Measurements from ENCODE around the gene DSCAM.

DSCAM gene

DNA sequence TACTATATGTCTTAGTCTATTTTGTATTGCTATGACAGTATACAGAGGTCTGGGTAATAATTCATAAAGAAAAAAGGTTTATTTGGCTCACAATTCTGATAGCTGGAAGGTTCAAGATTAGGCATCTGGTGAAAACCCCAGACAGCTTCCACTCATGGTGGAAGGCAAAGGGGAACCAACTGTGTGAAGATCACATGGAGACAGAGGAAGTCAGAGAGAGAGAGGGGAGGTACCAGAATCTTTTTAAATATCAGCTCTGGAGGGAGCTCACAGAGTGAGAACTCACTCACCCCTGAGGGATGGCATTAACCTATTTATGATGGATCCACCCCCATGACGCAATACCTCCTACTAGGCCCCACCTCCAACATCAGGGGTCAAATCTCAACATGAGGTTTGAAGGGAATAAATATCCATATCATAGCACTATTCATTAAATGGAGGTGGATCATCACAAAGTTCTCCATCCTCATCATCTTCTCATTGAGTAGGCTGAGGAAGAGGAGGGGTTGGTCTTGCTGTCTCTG, 290.5 kb downstream of the DSCAM start:
- no peak for DNase-seq (ENCODE audit: low read depth in 4 of 4, low spot score in 1 of 4)

DNA sequence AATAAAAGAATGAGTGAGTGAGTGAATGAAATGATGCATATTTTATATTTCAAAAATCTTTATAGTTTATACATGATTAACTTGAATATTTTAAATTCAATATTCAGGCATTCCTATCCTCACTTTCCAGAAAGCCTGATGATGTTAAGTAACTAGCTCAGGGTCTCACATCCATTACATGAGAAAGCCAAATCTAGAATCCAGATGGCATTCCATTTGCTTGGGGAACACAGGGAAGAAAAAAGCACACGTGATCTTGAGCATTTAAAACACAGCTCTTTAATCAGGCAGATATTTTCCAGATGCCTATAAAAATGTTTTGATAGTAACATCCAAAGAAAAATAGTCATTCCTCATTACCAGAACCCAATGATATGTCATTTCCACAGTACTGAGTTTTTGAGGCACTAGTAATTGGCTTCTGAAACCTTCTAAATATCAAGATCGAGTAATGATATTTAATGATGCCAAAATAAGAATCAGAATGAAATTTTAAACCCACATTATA, 291.9 kb downstream of the DSCAM start:
- no peak for DNase-seq (ENCODE audit: low read depth in 4 of 4, low spot score in 1 of 4)

DNA sequence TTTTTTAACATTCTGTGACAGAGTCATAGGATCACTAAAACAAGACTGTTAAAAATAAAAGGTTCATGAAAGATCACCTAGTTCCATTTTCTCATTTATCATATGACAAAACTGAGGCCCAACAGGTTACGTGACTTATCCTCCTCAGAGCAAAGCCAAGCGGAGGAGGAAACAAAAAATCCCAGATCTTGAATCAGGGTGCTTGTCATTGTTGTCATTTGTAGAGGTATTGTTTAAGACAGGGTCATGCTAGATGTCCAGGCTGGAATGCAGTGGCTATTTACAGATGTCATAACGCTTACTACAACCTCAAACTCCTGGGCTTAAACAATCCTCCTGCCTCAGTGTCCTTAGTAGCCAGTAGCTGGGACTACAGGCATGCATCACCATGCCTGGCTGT, 293.2 kb downstream of the DSCAM start:
- no peak for DNase-seq (ENCODE audit: low read depth in 4 of 4, low spot score in 1 of 4)

DNA sequence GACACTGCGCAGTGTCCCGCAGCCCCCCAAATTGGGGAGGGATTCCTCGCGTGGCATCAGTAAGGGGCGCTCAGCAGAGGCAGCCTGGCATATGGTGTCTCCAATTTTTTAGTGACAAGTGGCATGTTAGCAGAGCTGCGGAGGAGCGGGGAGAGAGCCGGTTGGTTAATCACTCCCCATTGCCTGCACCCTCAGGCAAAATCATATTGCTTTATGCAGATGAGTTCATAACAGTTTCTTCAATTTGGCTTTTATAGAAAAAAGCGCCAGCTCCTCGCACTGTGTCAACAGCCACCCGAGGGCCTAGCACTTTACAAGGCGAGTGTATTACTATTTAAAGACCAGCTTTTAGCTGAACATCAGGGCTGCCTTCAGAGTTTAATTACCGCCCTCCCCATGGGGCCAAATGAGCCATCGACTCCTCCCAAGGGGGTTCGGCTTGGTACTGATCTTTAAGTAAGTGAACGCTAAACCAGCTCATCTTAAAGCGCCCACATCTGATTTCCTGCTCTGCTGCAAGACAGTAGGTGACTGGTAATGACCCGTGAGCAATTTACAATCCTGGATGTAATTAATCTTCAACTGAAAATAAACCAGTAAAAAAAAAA, 298.9 kb downstream of the DSCAM start:
- DNase-seq (ENCODE audit: low read depth in 4 of 4, low spot score in 1 of 4): no peak

DNA sequence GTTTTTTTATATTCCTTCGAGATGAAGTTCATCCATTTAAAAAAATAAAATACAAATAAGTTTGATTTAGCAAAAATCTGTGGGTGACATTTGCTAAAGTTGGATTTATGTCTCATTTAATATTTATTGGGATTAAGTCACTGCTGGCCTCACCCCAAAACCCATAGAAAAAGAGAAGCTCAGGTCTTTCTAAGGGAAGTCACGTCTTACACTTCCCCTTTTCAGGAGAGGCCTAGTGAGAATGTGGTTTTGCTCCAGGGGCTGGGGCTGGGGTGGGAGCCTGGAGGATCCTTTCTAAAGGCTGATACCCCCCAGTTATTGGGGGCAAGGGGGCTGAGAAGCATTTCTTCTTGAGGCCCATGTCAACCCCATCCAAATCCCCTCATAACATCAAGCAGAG, 300.3 kb downstream of the DSCAM start:
- no peak for DNase-seq (ENCODE audit: low read depth in 4 of 4, low spot score in 1 of 4)

DNA sequence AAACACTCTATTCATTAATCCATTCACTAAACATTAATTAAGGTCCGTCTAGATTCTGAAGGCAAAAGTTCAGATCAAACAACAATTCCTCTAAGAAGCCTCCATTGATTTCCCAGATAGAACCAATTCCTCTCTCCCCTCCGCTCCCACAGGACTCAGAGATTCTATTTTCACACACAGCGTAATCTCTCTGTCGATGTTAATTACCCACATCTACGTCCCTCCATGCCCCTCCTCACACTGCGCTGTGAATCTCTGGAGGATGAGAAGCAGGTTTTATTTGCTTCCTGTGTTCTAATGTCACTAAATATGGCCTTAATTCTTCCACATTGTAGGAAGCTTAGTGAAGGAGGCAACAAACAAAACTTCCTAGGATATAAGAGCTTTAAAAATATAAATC, 306.7 kb downstream of the DSCAM start:
- DNase-seq (ENCODE audit: low read depth in 4 of 4, low spot score in 1 of 4): no peak

DNA sequence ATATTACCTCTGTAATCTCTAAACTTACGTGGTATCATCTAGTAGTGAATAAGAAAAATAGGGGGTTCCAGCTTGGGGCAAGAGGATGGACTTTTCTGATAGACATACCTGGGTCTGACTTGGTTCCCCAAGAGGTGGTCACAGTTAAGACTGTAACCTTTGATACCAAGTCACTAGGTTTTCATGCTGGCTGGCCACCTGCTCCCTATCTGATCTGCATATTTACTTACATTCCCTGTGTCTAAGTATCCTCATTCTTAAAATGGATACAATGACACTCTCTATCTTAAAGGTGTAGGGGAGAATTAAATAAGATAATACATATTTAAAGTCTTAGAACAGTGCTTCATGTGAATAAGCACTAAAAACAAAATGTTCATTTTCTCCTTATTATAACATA, 312.1 kb downstream of the DSCAM start:
- no peak for DNase-seq (ENCODE audit: low read depth in 4 of 4, low spot score in 1 of 4)

DNA sequence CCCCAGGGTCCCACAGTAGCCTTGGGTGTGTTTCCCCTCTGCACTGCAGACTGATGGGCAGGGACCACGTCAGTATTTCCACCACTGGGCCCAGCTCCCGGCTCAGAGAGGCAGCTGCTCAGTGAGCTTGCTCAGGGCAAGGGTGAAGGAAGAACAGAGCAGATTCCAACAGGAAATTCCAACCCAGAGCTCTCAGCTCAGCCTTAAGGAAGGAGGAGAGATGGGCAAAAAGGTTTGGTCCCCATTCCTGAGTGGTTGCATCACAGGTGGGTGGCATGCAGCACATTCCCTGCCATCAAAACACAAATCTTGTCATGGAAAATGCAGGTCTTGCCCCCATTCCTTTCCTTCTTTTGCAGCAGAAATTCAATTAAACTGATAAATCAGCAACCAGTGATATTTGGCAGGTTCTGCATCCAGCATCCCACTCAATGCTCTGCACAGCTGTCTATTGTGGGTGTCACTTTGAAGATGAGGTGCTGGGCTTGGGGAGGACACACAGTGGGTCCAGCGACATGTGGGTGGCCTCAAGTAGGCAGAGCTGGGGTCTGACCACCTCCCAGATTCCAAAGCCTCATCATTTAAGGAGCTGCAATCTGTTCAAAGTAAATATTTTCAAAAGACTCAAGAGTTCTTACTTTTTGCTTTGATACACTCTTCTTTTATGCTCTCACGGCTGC, 315.4 kb downstream of the DSCAM start:
- no peak for DNase-seq (ENCODE audit: low read depth in 4 of 4, low spot score in 1 of 4)

DNA sequence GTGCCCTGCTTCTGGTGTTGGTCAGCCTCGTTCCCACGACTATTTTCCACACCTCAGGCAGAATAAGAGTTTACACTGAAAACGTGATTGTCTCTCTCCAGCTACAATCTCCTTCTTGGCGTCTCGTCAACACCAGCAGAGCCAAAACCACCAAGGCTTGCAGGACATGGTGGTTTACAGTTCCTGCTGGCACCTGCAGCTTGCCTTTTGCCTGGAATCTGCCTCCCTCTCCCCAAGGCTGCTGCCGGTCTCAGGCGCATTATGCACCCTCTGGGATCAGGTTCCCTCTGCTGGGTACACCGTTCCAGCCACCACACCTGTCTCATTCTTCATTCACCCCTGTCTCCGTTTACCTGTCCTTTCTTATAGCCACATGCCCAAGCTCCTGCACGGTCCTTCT, 315.9 kb downstream of the DSCAM start:
- DNase-seq (ENCODE audit: low read depth in 4 of 4, low spot score in 1 of 4): no peak

DNA sequence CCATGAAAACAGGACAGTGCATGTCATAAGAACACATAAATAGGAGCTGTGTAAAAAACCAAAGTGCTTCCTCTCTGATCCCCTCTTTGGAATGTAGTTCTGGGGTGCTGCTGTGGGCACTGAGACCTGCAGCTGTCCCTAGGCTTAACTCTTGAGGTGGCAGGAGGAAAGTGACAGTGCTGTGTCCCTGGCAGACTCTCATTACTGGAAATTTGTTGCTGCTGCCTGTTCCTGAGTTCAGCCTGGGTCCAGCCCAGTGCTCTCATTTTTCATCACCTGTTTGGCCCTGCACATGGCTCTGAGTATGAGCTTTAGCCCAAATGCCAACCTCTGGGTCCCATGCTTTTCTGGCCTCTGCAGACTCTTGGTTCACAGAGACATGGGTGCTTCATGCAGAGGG, 329.3 kb downstream of the DSCAM start:
- DNase-seq (ENCODE audit: low read depth in 4 of 4, low spot score in 1 of 4): no peak

DNA sequence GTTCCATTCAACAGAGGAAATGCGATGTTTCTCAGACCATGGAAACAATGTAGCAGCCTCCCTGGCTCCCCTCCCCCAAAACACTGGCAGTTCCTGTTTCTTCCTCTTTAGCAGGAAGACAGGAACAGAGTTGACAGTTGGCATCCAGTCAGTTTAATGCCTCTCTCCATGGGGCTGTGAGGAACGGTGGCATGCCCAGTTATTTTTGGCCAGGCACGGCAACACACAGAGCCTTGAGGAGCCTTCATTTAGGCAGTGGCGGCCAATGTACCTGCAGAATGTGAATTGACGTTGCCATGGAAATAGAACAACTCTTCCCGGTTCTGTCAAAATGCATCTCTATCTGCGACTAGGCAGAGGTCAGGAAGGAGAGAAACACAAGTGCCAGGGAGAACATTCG, 330.6 kb downstream of the DSCAM start:
- no peak for DNase-seq (ENCODE audit: low read depth in 4 of 4, low spot score in 1 of 4)

DNA sequence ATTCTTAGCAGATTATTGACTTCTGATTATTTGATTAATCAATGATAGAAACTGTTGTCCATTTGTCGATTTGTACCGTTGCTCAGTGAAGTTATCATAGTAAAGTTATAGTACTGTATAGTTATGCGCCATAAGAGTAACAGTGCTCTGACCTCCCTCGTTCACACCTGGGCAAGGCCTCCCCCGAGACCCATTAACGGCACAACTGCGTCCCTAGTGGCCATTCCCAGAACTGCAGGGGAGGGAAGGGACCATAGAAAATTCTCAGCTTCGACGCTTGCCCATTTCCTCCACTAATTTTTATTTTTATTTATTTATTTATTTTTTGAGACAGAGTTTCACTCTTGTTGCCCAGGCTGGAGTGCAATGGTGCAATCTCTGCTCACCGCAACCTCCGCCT, 334.4 kb downstream of the DSCAM start:
- DNase-seq (ENCODE audit: low read depth in 4 of 4, low spot score in 1 of 4): no peak

DNA sequence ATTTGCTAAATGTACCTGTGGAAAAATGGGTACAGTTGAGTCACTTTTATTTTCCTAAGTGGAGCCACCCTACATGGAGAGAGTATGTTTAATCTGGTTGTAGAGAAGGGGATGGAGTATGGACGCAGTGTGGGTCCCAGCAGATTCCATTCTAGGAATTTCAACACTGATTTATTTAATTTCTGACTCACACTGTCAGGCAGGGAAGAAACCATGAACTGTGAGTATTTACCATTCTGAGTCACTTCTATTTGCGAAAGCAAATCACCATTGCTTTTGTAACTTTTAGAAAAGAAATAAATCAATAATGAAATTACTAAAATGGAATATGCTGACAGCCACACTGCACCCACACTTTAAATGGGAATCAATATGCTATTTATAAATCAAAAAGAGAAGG, 339.0 kb downstream of the DSCAM start:
- no peak for DNase-seq (ENCODE audit: low read depth in 4 of 4, low spot score in 1 of 4)

DNA sequence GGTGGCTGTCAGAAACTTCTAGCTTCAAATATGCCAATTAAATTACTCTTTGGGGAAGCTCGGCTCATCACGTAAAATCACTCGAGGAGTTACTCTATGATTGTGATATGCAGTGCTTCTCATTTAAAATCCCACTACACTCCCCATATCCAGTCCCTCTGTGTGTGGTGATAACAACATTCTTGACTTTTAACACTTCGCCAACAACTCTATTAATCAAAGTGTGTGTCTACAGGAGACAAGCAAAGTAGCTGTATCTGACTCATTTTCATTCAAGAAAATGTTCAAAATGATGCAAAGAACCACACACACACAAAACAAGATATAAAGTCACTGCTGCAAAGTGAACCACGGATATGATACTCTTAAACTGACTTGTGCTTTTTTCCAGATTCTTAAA, 341.3 kb downstream of the DSCAM start:
- DNase-seq (ENCODE audit: low read depth in 4 of 4, low spot score in 1 of 4): no peak

DNA sequence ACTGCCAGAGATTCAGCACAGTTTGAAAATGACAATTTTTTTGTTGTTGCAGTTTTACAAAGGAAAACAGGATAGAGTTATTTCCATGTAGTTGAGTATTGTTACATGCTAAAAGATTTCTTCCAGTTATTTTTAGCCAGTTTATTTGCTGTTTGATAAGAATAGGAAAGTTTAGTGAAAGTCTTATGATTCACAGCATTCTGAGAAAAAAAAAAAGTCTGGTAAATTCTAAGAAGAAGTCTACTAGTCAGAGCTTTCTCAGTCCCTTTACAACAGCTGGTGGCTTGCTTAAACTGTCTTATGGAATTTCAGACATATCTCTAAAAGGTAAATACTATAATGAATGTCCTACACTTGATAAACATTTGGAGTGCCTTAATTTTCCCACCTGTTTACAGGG, 341.7 kb downstream of the DSCAM start:
- no peak for DNase-seq (ENCODE audit: low read depth in 4 of 4, low spot score in 1 of 4)

DNA sequence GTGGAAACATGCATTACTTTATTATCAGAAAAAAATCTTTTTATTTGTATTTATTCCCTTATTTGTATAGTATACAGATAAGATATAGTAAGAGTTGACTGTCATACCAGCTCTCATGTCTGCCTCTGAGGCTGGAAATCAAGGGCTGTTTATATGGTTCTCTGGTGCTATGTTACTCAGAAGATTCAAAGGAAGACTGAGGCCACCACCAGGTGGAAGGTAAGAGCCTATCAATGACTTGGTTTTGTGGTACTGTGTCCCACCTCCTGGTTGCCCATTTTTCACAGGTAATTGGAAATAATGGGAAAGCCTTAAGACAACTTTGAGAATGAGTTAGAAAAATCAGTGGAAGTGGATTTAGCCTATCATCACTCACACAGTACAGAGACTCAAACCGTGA, 342.1 kb downstream of the DSCAM start:
- DNase-seq (ENCODE audit: low read depth in 4 of 4, low spot score in 1 of 4): no peak

DNA sequence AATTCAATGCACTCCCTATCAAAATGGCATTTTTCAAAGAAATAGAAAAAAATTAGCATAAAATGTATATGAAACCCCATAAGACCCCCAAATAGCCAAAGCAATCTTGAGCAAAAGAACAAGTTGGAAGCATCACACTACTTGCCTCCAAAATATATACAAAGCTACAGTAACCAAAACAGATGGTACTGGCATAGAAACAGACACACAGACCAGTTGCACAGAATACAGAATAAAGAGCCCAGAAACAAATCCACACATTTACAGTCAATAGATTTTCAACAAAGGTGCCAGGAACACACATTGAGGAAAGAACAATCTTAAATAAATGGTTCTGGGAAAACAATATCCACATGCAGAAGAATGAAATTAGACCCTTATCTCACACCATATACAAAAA, 350.8 kb downstream of the DSCAM start:
- no peak for DNase-seq (ENCODE audit: low read depth in 4 of 4, low spot score in 1 of 4)

DNA sequence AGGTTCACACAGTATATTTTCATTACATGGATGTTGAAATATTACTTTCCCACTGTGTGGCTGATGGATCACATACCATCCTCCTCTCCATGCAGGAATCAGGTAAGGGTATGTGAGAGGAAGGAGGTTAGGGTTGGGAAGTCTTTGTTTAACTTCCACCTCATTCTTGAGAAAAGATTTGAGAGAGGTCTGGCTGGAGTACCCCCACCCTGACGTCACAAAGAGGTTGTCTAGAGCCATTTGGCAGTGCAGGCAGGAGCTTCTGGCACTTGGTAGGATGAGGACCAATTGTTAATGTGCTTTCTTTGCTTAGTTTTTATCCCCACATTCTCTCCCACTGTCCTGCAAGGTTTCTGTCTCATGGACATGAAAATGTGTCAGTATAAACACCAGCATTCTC, 356.6 kb downstream of the DSCAM start:
- DNase-seq (ENCODE audit: low read depth in 4 of 4, low spot score in 1 of 4): no peak

DNA sequence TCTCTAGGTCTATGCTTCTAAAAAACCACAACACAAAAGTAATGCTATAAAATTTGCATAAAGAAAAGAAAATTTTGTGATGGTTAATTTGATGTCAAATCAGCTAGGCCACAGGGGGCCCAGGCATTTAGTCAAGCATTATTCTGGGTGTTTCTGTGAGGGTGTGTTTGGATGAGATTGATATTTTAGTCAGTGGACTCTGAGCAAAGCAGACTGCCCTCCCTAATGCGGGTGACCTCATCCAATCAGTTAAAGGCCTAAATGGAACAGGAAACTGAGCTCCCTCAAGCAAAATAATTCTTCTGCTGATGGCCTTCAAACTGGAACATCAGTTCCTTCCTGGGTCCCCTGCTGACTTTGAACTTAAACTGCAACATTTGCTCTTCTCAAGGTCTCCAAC, 358.0 kb downstream of the DSCAM start:
- no peak for DNase-seq (ENCODE audit: low read depth in 4 of 4, low spot score in 1 of 4)

DNA sequence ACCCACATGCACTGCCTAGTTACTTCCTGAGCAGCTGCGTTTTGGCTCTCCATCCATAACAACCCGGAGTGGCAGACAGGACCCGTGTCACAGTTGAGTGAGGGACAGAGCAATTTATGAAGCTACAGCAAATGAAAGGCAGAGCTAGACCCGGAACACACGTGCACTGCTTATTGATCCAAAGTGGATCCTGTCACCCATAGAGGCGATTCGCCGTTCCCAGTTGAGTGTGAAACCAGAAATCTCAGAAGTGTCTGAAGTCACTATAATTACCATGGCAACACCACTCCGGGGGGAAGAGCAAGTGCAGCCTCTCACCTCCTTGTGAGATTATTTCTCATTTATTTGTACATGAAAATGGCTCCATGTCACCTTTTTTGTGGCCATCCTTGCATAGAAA, 365.2 kb downstream of the DSCAM start:
- DNase-seq (ENCODE audit: low read depth in 4 of 4, low spot score in 1 of 4): no peak

DNA sequence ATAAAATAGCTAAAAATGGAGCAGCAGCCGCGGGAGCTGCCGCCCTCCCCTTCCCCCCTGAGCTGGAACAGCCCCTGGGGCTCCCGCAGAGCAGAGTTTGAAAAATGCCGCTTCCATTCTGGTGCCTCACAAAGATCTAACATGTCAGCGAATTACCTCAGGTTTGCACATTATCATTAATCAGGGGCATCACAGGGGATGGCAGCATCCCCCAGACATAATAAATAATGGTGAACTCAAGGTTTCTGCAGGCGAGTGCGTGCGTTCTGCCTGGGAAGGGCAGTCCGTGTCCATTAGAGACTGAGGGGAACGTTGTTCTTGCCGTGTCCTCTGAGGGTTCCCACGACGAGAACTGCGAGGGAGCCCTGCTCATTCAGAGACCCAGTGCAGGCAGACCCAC, 372.4 kb downstream of the DSCAM start:
- no peak for DNase-seq (ENCODE audit: low read depth in 4 of 4, low spot score in 1 of 4)

DNA sequence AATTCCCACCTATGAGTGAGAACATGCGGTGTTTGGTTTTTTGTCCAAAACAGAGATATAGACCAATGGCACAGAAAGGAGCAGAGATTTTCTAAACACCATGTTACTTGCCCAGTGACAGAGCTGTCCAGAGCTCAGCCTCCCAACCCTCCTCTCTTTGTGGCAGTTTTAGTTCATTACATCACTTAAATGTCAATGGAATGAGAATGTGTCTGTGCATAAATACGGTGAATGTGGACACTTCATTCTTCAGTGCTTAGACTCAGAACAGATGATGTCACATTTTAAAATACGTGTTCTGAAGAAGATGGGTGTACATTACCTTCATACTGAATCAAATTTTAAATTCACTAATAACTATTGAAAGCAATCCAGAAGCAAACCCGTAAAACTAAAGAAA, 374.9 kb downstream of the DSCAM start:
- DNase-seq (ENCODE audit: low read depth in 4 of 4, low spot score in 1 of 4): no peak

DNA sequence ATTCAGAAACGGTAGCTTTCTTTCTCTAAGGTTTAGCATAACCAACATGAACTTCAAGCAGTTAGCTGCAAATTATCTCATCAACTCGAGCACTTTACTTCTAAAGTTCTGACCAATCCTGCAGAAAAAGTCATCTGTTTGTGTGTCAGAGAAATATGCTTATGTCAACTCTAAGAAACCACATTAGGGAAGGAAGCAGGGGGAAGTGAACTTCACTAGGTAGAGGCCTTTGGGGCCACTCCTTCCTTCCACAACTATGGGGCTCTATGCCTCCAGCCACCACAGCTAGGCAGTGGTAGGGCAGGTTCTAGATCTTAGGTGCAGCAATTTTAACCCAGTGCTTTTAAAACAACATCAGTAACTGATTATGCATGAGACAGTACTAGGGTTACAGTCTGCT, 375.9 kb downstream of the DSCAM start:
- no peak for DNase-seq (ENCODE audit: low read depth in 4 of 4, low spot score in 1 of 4)
